H1 (cell line): ENCODE results near the gene H2BK1. TPM values are rescaled to one million over a fixed set of nuclear protein-coding genes. Genes with fewer than 3 reads are reported as not detected.

ENCODE experiments used
- ASH2L ChIP-seq: fragments of 200-600, 300-600 bp; sonication (generic); IDR thresholded peaks from one replicate; pipeline ENCODE4 v1.7.1; 2017; ENCODE audit warnings: low read length
- ATF2 ChIP-seq: IDR thresholded peaks from 2 replicates; pipeline ENCODE4 v1.6.1; 2012; ENCODE audit warnings: low read length, inconsistent platforms
- BACH1 ChIP-seq: IDR thresholded peaks from 2 replicates; pipeline ENCODE4 v1.6.1; 2012; ENCODE audit warnings: low read length, improper control_type of control experiment
- E2F6 ChIP-seq: IDR thresholded peaks from 2 replicates; pipeline ENCODE4 v1.6.1; 2012; ENCODE audit warnings: inconsistent platforms
- GTF2F1 ChIP-seq: IDR thresholded peaks from 2 replicates; pipeline ENCODE4 v1.6.1; 2012; ENCODE audit warnings: low read depth, low read length, improper control_type of control experiment, borderline replicate concordance
- KDM4A ChIP-seq: IDR thresholded peaks from one replicate; pipeline ENCODE4 v1.7.1; 2012; ENCODE audit warnings: low read depth, mild to moderate bottlenecking, moderate library complexity, low read length, inconsistent platforms; ENCODE audit not compliant: severe bottlenecking
- POLR2AphosphoS5 ChIP-seq: IDR thresholded peaks from 2 replicates; pipeline ENCODE4 v1.6.1; 2011; ENCODE audit warnings: low read depth, low read length
- RBBP5 ChIP-seq: IDR thresholded peaks from 2 replicates; pipeline ENCODE4 v1.7.1; 2012; ENCODE audit warnings: low read depth, mild to moderate bottlenecking, inconsistent platforms, low read length, moderate library complexity, borderline replicate concordance
- RFX5 ChIP-seq: IDR thresholded peaks from 2 replicates; pipeline ENCODE4 v1.6.1; 2011; ENCODE audit warnings: low read depth, low read length, improper control_type of control experiment, borderline replicate concordance
- RXRA ChIP-seq: IDR thresholded peaks from 2 replicates; pipeline ENCODE4 v1.6.1; 2011; ENCODE audit warnings: low read depth, mild to moderate bottlenecking, low read length, moderate library complexity; ENCODE audit not compliant: insufficient read depth
- SIRT6 ChIP-seq: IDR thresholded peaks from one replicate; pipeline ENCODE4 v1.7.1; 2012; ENCODE audit warnings: low read length, inconsistent platforms
- SP4 ChIP-seq: IDR thresholded peaks from 2 replicates; pipeline ENCODE4 v1.6.1; 2012; ENCODE audit warnings: low read length, inconsistent platforms
- TAF7 ChIP-seq: optimal IDR thresholded peaks from 2 replicates; pipeline ENCODE3; 2011; ENCODE audit warnings: low read depth, mild to moderate bottlenecking, inconsistent platforms, low read length, moderate library complexity, borderline replicate concordance
- YY1 ChIP-seq: IDR thresholded peaks from 2 replicates; pipeline ENCODE4 v1.6.1; 2011; ENCODE audit warnings: low read depth, mild to moderate bottlenecking, low read length
- ZNF274 ChIP-seq: IDR thresholded peaks from 2 replicates; pipeline ENCODE4 v1.7.0; 2012; ENCODE audit warnings: low read length, borderline replicate concordance; ENCODE audit errors: extremely low read depth
- polyA plus RNA-seq, 7 experiments: library from polyadenylated mRNA; depleted of rRNA in 3 of 7; stranded (reverse) in 5 of 7; unstranded in 2 of 7; fragments of >200 nt in 5 of 7; fragments of 200-250 nt in 2 of 7; gene quantifications; 1 replicate in 5 of 7; 2 replicates in 1 of 7; 4 replicates in 1 of 7; pipeline versions ENCODE4 v1.2.1 to v1.2.3, GENCODE V29; 2011 to 2013; ENCODE audit warnings: missing spikeins in 2 of 7, mixed read lengths in 2 of 7
- total RNA-seq: library from RNA; stranded (reverse); fragmentation: NEBNext Ultra II Directional; extraction: Animal tissue kit (Norgen Biotek cat#: 25700); gene quantifications from 2 replicates; pipeline ENCODE4 v1.2.1, GENCODE V29; 2021

H2BK1 gene
- total and polyA plus RNA-seq, 2 of the 8 experiments (the other 6 are each of a cell fraction or from before 2014, with no cell fraction given): not detected

- TF ChIP-seq KDM4A (no peak), SIRT6 (no peak), YY1 (no peak), TAF7 (no peak), POLR2AphosphoS5 (no peak), RFX5 (peak; percentile 96), GTF2F1 (no peak), SP4 (no peak), RBBP5 (no peak), ATF2 (no peak), RXRA (no peak), E2F6 (peak; percentile 100), ASH2L (no peak), BACH1 (no peak), ZNF274 (no peak)
Measured at GRCh38 chr7:151174246-151175046, 35.8 kb downstream of the H2BK1 start (continued).
